SK-N-SH treated with all-trans-retinoic acid at 6 μM for 48 hours (cell line): ENCODE results near the gene GBGT1.

ENCODE experiments used
- ATAC-seq: fragments of 200-7000 bp; cut with Tn5 transposase; 3 replicates; pipeline ENCODE4 v1.9.1; 2020; ENCODE audit warnings: mild to moderate bottlenecking, moderate library complexity
- BACH2 ChIP-seq: fragments of 250-450 bp; sonication (Bioruptor Pico); IDR thresholded peaks from 2 replicates; pipeline ENCODE4 v1.9.0; 2021; ENCODE audit warnings: mild to moderate bottlenecking, borderline replicate concordance
- CSDC2 ChIP-seq: fragments of 250-450 bp; sonication (Bioruptor Pico); IDR thresholded peaks from 2 replicates; pipeline ENCODE4 v1.5.0; 2020; ENCODE audit warnings: mild to moderate bottlenecking, moderate library complexity
- ESRRG ChIP-seq: fragments of 250-450 bp; sonication (Bioruptor Pico); IDR thresholded peaks from 2 replicates; pipeline ENCODE4 v1.6.1; 2021; ENCODE audit warnings: mild to moderate bottlenecking
- GLIS3 ChIP-seq: fragments of 250-450 bp; sonication (Bioruptor Pico); IDR thresholded peaks from 2 replicates; pipeline ENCODE4 v1.5.0; 2020; ENCODE audit warnings: mild to moderate bottlenecking, moderate library complexity
- OSR1 ChIP-seq: fragments of 250-450 bp; sonication (Bioruptor Pico); IDR thresholded peaks from 2 replicates; pipeline ENCODE4 v1.8.0; 2022; ENCODE audit warnings: moderate library complexity, mild to moderate bottlenecking, inconsistent platforms
- PPARA ChIP-seq: fragments of 250-450 bp; sonication (Bioruptor Pico); IDR thresholded peaks from 2 replicates; pipeline ENCODE4 v1.5.0; 2020; ENCODE audit warnings: mild to moderate bottlenecking, borderline replicate concordance
- RARB ChIP-seq: fragments of 250-450 bp; sonication (Bioruptor Pico); IDR thresholded peaks from 2 replicates; pipeline ENCODE4 v1.8.0; 2021; ENCODE audit warnings: mild to moderate bottlenecking, moderate library complexity
- SNAI2 ChIP-seq: fragments of 250-450 bp; sonication (Bioruptor Pico); IDR thresholded peaks from 2 replicates; pipeline ENCODE4 v1.5.0; 2020; ENCODE audit warnings: mild to moderate bottlenecking, moderate library complexity
- TCF4 ChIP-seq: fragments of 250-450 bp; sonication (Bioruptor Pico); IDR thresholded peaks from 2 replicates; pipeline ENCODE4 v1.8.0; 2021; ENCODE audit warnings: mild to moderate bottlenecking, moderate library complexity, borderline replicate concordance
- TOX ChIP-seq: fragments of 250-450 bp; sonication (Bioruptor Pico); IDR thresholded peaks from 2 replicates; pipeline ENCODE4 v1.8.0; 2021; ENCODE audit warnings: mild to moderate bottlenecking, moderate library complexity, borderline replicate concordance
- ZC3H10 ChIP-seq: fragments of 250-450 bp; sonication (Bioruptor Pico); IDR thresholded peaks from 2 replicates; pipeline ENCODE4 v1.5.1; 2021; ENCODE audit warnings: mild to moderate bottlenecking, moderate library complexity
- ZFP3 ChIP-seq: fragments of 250-450 bp; sonication (Bioruptor Pico); IDR thresholded peaks from 2 replicates; pipeline ENCODE4 v1.5.0; 2020; ENCODE audit warnings: mild to moderate bottlenecking, moderate library complexity
- ZFP30 ChIP-seq: fragments of 450-650 bp; formaldehyde crosslinking; IDR thresholded peaks from 2 replicates; pipeline ENCODE4 v1.5.0; 2022; ENCODE audit warnings: mild to moderate bottlenecking, moderate library complexity
- ZNF565 ChIP-seq: fragments of 450-650 bp; formaldehyde crosslinking; conservative IDR thresholded peaks from 2 replicates; pipeline ENCODE4 v1.5.0; 2020; ENCODE audit warnings: low read depth, mild to moderate bottlenecking, moderate library complexity
- ZNF70 ChIP-seq: fragments of 450-650 bp; formaldehyde crosslinking; IDR thresholded peaks from 2 replicates; pipeline ENCODE4 v1.5.0; 2020; ENCODE audit warnings: mild to moderate bottlenecking, moderate library complexity
- ZNF8 ChIP-seq: fragments of 450-650 bp; formaldehyde crosslinking; IDR thresholded peaks from 2 replicates; pipeline ENCODE4 v1.5.0; 2020; ENCODE audit warnings: mild to moderate bottlenecking, moderate library complexity
- TF ChIP-seq, protein P1 (sequence below): fragments of 250-450 bp; sonication (Bioruptor Pico); IDR thresholded peaks from 2 replicates; pipeline ENCODE4 v1.8.0; 2021; ENCODE audit warnings: low read depth, mild to moderate bottlenecking, moderate library complexity, borderline replicate concordance
- TF ChIP-seq, protein P2 (sequence below): fragments of 250-450 bp; sonication (Bioruptor Pico); IDR thresholded peaks from 2 replicates; pipeline ENCODE4 v1.5.1; 2020; ENCODE audit warnings: low read depth, mild to moderate bottlenecking, moderate library complexity
- TF ChIP-seq, protein P3 (sequence below): fragments of 250-450 bp; sonication (Bioruptor Pico); IDR thresholded peaks from 2 replicates; pipeline ENCODE4 v1.5.0; 2020; ENCODE audit warnings: mild to moderate bottlenecking, moderate library complexity
- TF ChIP-seq, protein P4 (sequence below): fragments of 250-450 bp; sonication (Bioruptor Pico); IDR thresholded peaks from 2 replicates; pipeline ENCODE4 v1.5.1; 2021; ENCODE audit warnings: mild to moderate bottlenecking, moderate library complexity
- TF ChIP-seq, protein P5 (sequence below): fragments of 250-450 bp; sonication (Bioruptor Pico); IDR thresholded peaks from 2 replicates; pipeline ENCODE4 v1.8.0; 2020; ENCODE audit warnings: mild to moderate bottlenecking, moderate library complexity, borderline replicate concordance

The GBGT1 gene

DNA sequence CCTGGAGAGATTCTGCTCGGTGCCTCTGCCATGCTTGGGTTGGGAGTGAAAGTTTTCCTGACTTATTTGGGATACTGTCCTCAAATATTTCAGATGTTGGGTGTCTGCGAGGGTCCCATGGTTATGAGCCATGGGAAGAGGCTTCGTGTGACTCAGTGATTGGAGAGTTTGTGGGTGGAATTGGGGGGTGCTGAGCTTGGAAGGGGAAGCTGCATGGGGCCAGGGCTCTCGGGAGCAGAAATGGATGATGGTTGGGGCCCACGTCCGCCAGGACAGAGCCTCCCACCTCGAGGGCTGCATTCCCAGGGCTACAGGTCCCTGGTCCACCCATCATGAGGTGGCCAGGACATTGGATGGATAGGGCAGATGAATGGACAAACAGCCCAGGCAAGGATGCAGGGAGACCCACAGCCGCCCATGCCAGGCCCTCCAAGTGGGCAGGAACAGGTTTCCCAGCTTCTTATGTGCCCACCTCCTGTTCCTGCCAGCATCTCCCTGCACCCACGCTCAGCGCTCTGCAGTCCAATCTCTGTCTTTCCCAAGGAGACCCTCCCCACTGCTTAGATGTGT is 39.9 kb upstream of the GBGT1 start:
- no peak for TF ChIP-seq GLIS3 (CRISPR knock-in tag)
- no peak for TF ChIP-seq ZFP3
- no peak for TF ChIP-seq RARB
- TF ChIP-seq OSR1 (CRISPR knock-in tag): no peak
- TF ChIP-seq ESRRG (CRISPR knock-in tag): no peak
- no peak for TF ChIP-seq ZNF8 (CRISPR knock-in tag)
- TF ChIP-seq TCF4 (CRISPR knock-in tag): no peak
- TF ChIP-seq PPARA (CRISPR knock-in tag): no peak
- TF ChIP-seq ZFP30 (CRISPR knock-in tag): no peak
- TF ChIP-seq BACH2 (CRISPR knock-in tag): no peak
- TF ChIP-seq, protein P1, sequence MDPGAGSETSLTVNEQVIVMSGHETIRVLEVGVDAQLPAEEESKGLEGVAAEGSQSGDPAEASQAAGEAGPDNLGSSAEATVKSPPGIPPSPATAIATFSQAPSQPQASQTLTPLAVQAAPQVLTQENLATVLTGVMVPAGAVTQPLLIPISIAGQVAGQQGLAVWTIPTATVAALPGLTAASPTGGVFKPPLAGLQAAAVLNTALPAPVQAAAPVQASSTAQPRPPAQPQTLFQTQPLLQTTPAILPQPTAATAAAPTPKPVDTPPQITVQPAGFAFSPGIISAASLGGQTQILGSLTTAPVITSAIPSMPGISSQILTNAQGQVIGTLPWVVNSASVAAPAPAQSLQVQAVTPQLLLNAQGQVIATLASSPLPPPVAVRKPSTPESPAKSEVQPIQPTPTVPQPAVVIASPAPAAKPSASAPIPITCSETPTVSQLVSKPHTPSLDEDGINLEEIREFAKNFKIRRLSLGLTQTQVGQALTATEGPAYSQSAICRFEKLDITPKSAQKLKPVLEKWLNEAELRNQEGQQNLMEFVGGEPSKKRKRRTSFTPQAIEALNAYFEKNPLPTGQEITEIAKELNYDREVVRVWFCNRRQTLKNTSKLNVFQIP (CRISPR knock-in tag): no peak
- TF ChIP-seq, protein P2, sequence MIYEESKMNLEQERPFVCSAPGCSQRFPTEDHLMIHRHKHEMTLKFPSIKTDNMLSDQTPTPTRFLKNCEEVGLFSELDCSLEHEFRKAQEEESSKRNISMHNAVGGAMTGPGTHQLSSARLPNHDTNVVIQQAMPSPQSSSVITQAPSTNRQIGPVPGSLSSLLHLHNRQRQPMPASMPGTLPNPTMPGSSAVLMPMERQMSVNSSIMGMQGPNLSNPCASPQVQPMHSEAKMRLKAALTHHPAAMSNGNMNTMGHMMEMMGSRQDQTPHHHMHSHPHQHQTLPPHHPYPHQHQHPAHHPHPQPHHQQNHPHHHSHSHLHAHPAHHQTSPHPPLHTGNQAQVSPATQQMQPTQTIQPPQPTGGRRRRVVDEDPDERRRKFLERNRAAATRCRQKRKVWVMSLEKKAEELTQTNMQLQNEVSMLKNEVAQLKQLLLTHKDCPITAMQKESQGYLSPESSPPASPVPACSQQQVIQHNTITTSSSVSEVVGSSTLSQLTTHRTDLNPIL (CRISPR knock-in tag): no peak
- no peak for TF ChIP-seq ZNF70 (CRISPR knock-in tag)
- TF ChIP-seq, protein P3, sequence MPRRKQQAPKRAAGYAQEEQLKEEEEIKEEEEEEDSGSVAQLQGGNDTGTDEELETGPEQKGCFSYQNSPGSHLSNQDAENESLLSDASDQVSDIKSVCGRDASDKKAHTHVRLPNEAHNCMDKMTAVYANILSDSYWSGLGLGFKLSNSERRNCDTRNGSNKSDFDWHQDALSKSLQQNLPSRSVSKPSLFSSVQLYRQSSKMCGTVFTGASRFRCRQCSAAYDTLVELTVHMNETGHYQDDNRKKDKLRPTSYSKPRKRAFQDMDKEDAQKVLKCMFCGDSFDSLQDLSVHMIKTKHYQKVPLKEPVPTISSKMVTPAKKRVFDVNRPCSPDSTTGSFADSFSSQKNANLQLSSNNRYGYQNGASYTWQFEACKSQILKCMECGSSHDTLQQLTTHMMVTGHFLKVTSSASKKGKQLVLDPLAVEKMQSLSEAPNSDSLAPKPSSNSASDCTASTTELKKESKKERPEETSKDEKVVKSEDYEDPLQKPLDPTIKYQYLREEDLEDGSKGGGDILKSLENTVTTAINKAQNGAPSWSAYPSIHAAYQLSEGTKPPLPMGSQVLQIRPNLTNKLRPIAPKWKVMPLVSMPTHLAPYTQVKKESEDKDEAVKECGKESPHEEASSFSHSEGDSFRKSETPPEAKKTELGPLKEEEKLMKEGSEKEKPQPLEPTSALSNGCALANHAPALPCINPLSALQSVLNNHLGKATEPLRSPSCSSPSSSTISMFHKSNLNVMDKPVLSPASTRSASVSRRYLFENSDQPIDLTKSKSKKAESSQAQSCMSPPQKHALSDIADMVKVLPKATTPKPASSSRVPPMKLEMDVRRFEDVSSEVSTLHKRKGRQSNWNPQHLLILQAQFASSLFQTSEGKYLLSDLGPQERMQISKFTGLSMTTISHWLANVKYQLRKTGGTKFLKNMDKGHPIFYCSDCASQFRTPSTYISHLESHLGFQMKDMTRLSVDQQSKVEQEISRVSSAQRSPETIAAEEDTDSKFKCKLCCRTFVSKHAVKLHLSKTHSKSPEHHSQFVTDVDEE (CRISPR knock-in tag): no peak
- no peak for TF ChIP-seq TOX (CRISPR knock-in tag)
- TF ChIP-seq, protein P4, sequence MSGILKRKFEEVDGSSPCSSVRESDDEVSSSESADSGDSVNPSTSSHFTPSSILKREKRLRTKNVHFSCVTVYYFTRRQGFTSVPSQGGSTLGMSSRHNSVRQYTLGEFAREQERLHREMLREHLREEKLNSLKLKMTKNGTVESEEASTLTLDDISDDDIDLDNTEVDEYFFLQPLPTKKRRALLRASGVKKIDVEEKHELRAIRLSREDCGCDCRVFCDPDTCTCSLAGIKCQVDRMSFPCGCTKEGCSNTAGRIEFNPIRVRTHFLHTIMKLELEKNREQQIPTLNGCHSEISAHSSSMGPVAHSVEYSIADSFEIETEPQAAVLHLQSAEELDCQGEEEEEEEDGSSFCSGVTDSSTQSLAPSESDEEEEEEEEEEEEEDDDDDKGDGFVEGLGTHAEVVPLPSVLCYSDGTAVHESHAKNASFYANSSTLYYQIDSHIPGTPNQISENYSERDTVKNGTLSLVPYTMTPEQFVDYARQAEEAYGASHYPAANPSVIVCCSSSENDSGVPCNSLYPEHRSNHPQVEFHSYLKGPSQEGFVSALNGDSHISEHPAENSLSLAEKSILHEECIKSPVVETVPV (CRISPR knock-in tag): no peak
- no peak for TF ChIP-seq CSDC2 (CRISPR knock-in tag)
- no peak for TF ChIP-seq ZC3H10
- TF ChIP-seq SNAI2: no peak
- TF ChIP-seq, all 23 proteins: peak for 0
- ATAC-seq: no peak

DNA sequence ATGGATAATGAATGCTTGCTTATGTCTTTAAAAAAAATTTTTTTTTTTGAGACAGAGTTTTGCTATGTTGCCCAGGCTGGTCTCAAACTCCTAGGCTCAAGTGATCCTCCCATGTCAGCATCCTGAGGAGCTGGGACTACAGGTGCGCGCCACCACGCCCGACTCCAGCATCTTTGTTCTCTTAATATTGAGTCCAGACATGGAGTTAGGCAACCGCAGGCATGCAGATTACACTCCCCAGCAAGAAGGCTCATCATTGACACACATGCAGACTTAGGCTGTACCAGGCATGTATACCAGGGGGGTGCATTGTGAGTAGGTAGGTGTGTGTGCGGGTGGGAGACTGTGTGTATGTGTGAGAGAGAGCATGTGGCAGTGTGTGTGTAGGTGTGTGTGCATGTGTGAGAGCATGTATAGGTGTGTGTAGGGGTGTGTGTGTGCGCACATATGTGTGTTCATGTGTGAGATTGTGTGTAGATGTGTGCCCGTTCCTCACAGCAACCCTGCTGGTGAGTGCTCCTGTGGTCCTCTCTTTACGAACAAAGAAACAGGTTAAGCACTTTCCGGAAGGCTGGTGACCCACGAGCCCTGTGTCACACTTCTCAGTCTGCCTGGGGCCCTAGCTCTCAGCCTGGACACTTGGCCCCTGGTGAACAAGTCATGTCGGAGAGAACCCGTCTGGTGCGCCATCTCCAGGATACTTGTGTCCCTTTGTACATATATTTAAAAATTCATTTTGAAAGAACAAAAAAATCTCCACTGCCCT is 39.2 kb upstream of the GBGT1 start:
- ATAC-seq: no peak; the same call in 2 of the 3 replicates
- no peak for TF ChIP-seq ZNF70 (CRISPR knock-in tag)
- TF ChIP-seq, protein P3 (CRISPR knock-in tag): no peak
- no peak for TF ChIP-seq ZFP3
- TF ChIP-seq PPARA (CRISPR knock-in tag): no peak
- TF ChIP-seq OSR1 (CRISPR knock-in tag): no peak
- no peak for TF ChIP-seq ZNF565 (CRISPR knock-in tag)
- TF ChIP-seq, protein P5, sequence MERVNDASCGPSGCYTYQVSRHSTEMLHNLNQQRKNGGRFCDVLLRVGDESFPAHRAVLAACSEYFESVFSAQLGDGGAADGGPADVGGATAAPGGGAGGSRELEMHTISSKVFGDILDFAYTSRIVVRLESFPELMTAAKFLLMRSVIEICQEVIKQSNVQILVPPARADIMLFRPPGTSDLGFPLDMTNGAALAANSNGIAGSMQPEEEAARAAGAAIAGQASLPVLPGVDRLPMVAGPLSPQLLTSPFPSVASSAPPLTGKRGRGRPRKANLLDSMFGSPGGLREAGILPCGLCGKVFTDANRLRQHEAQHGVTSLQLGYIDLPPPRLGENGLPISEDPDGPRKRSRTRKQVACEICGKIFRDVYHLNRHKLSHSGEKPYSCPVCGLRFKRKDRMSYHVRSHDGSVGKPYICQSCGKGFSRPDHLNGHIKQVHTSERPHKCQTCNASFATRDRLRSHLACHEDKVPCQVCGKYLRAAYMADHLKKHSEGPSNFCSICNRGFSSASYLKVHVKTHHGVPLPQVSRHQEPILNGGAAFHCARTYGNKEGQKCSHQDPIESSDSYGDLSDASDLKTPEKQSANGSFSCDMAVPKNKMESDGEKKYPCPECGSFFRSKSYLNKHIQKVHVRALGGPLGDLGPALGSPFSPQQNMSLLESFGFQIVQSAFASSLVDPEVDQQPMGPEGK (CRISPR knock-in tag): no peak
- TF ChIP-seq ZFP30 (CRISPR knock-in tag): no peak
- TF ChIP-seq BACH2 (CRISPR knock-in tag): no peak
- TF ChIP-seq, protein P4 (CRISPR knock-in tag): no peak
- no peak for TF ChIP-seq GLIS3 (CRISPR knock-in tag)
- TF ChIP-seq, protein P2 (CRISPR knock-in tag): no peak
- no peak for TF ChIP-seq SNAI2
- TF ChIP-seq ZC3H10: no peak
